Type B pancreatic cell (in vitro differentiated cells): Measurements from ENCODE around the gene HIBCH. TPM values are rescaled to one million over a fixed set of nuclear protein-coding genes. Genes with fewer than 3 reads are reported as not detected.

Experiments used
- DNase-seq: peaks from one replicate; pipeline ENCODE4 v3.0.0; 2021; ENCODE audit warnings: mixed read lengths; ENCODE audit not compliant: unreplicated experiment; ENCODE audit errors: extremely low spot score
- H3K27ac Mint-ChIP-seq: 2 replicates; pipeline ENCODE4 v1.8.0; 2021; ENCODE audit warnings: mild to moderate bottlenecking, mixed read lengths
- H3K27me3 Mint-ChIP-seq: 2 replicates; pipeline ENCODE4 v1.8.0; 2021; ENCODE audit warnings: mixed read lengths
- H3K36me3 Mint-ChIP-seq: 2 replicates; pipeline ENCODE4 v1.8.0; 2021; ENCODE audit warnings: mixed read lengths
- H3K4me1 Mint-ChIP-seq: one replicate; pipeline ENCODE4 v1.8.0; 2021; ENCODE audit warnings: mixed read lengths; ENCODE audit not compliant: unreplicated experiment
- H3K4me3 Mint-ChIP-seq: 2 replicates; pipeline ENCODE4 v1.8.0; 2021; ENCODE audit warnings: mild to moderate bottlenecking, mixed read lengths
- H3K9me3 Mint-ChIP-seq: 2 replicates; pipeline ENCODE4 v1.8.0; 2021; ENCODE audit warnings: mixed read lengths
- CTCF ChIP-seq: fragments of 200-600 bp; sonication (generic); conservative IDR thresholded peaks from 2 replicates; pipeline ENCODE4 v1.5.0; 2021; ENCODE audit warnings: antibody characterized with exemption, mild to moderate bottlenecking
- long read RNA-seq: library from polyadenylated mRNA; unstranded; transcript quantifications from one replicate; pipeline ENCODE4 v2.0.0, GENCODE V29; 2020
- total RNA-seq: library from RNA; stranded (reverse); gene quantifications from 2 replicates; pipeline ENCODE4 v1.2.1, GENCODE V29; 2021; ENCODE audit warnings: low replicate concordance

The HIBCH gene
- 28.8 and 46.6 TPM in 2 replicates for total RNA-seq
- long read RNA-seq, transcript HIBCH-201 (14 exons, 1,939 nt), result major isoform, 201 of 288 reads
- long read RNA-seq, transcript HIBCH-202 (13 exons, 2,463 nt), result minor isoform, 39 of 288 reads
- long read RNA-seq, partial matches to known transcripts, result 9 of 288 reads
- long read RNA-seq, other reads (novel, unspliced or antisense), result 39 of 288 reads

GRCh38 chr2:190319555-190320498, at the start of gene HIBCH:
Gene HIBCH (minus strand): TSS chr2:190319826. CDS start chr2:190319750, 76 bp downstream.
- peak; percentile 89 for TF ChIP-seq CTCF
- peaks cover 24% of the 10 kb centered on the region for H3K4me1 Mint-ChIP-seq
- H3K27me3 Mint-ChIP-seq, result no peaks in the 10 kb centered on the region
- no peaks in the 10 kb centered on the region for H3K9me3 Mint-ChIP-seq
- H3K4me3 Mint-ChIP-seq, result peak within 1 kb of the TSS; percentile 99
- peaks cover 11% of the 10 kb centered on the region for H3K36me3 Mint-ChIP-seq
- peak within 1 kb of the TSS; percentile 94 for H3K27ac Mint-ChIP-seq
- peak; percentile 98 for DNase-seq

GRCh38 chr2:190367091-190367490, 47.5 kb upstream of the HIBCH start:
- Mint-ChIP-seq H3K27ac (no peak overlapping the region), H3K27me3 (no peaks in the 10 kb centered on the region), H3K4me3 (no peak overlapping the region), H3K4me1 (no peaks in the 10 kb centered on the region), H3K9me3 (no peaks in the 10 kb centered on the region), H3K36me3 (peaks cover 14% of the 10 kb centered on the region)
- TF ChIP-seq CTCF, result no peak
- DNase-seq, result no peak

- Mint-ChIP-seq H3K4me1 (no peaks in the 10 kb centered on the region), H3K4me3 (no peak overlapping the region), H3K27ac (no peak overlapping the region), H3K36me3 (peaks cover 14% of the 10 kb centered on the region), H3K27me3 (no peaks in the 10 kb centered on the region), H3K9me3 (no peaks in the 10 kb centered on the region)
- no peak for DNase-seq
- TF ChIP-seq CTCF, result no peak
Measured at GRCh38 chr2:190366248-190366753, 46.7 kb upstream of the HIBCH start.

- H3K27ac Mint-ChIP-seq, result no peak overlapping the region
- no peak for TF ChIP-seq CTCF
- DNase-seq, result no peak
- H3K36me3 Mint-ChIP-seq, result peaks cover 10% of the 10 kb centered on the region
- no peaks in the 10 kb centered on the region for H3K9me3 Mint-ChIP-seq
- no peaks in the 10 kb centered on the region for H3K4me1 Mint-ChIP-seq
- H3K4me3 Mint-ChIP-seq, result no peak overlapping the region
- no peaks in the 10 kb centered on the region for H3K27me3 Mint-ChIP-seq
Measured at GRCh38 chr2:190365499-190366204, 46.0 kb upstream of the HIBCH start.

- TF ChIP-seq CTCF, result no peak
- no peaks in the 10 kb centered on the region for H3K27me3 Mint-ChIP-seq
- H3K27ac Mint-ChIP-seq, result no peak overlapping the region
- no peak for DNase-seq
- H3K9me3 Mint-ChIP-seq, result no peaks in the 10 kb centered on the region
- H3K36me3 Mint-ChIP-seq, result peaks cover 4% of the 10 kb centered on the region
- no peak overlapping the region for H3K4me3 Mint-ChIP-seq
- H3K4me1 Mint-ChIP-seq, result peaks cover 10% of the 10 kb centered on the region
Measured at GRCh38 chr2:190362894-190363293, 43.3 kb upstream of the HIBCH start.
